GM18873 (cell line): ENCODE measurements around the gene RMND1.
"Not testable (repeated sequence)": the region's sequence is repeated elsewhere in the genome, so short reads cannot be mapped to it uniquely, and the experiment has no call there.

Experiments used
- ATAC-seq: cut with Tn5 transposase; IDR thresholded peaks from one replicate; pipeline ENCODE4 v1.9.1; 2021; ENCODE audit warnings: mild to moderate bottlenecking, moderate library complexity, moderate number of reproducible peaks; ENCODE audit not compliant: unreplicated experiment, low FRiP score

RMND1 gene

DNA sequence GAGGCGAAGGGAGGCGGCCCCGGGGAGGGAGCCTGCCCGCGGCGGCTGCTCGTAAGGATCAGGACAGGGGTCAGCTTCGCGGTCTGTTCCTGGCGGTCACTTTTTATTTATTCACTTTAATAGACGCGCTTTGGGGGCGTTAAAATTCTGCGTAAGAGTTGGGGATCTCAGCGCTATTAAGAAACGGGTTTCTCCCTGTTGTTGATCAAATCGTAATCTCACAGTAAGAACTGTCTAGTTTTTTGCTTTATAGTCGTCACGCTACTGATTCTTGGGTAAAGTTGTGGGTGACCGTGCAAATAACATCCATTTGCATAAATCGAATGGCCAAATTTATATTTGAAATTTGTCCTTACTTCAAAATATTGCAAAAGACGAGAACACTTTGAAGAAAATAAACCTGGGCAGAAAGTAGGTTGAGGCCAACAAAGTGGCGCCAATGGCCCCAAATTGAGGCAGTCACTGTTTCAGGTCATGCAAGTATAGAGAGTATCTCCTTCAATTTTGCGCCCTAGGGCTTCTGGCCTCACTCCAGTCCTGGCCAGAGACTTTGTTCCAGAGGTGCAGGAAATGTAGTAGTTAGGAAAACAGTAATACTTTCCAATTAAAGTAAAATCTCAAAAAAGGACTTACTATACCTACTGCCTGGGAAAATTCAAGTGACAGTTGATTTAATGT, 963 bp upstream of the RMND1 start:
- no peak for ATAC-seq

DNA sequence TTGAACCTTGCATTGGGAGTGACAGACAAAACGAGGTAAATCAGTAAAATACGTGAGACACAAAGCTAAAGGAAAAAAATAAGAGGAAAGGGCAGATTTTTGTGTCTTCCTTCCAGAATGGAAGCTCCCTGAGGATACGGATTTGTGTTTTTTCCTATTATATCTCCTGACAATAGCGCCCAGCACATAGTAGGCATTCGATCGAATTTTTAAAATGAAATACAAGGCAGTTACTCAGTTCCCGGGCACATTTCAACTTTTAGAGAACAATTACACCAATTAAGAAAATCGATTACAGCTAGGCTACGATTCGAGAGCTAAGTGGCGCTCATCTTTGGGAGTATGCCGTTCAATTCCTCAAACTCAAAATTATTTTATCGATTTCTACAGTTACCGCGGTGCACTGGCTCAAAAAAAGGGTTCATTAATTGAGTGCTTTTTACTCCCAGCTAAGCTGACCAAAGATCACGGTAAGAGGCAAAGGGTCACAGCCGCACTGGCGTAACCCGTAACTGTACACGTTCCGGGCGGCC, 443 bp downstream of the RMND1 start:
- no peak for ATAC-seq

DNA sequence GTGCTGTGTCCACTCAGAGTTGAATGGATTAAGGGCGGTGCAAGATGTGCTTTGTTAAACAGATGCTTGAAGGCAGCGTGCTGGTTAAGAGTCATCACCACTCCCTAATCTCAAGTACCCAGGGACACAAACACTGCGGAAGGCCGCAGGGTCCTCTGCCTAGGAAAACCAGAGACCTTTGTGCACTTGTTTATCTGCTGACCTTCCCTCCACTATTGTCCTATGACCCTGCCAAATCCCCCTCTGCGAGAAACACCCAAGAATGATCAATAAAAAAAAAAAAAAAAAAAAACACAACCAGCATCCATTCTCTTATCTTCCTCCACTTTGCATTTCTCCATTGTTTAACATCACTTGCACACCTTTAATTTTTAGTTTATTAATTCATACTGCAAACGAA, 998 bp downstream of the RMND1 start:
- ATAC-seq, result not testable (repeated sequence)

DNA sequence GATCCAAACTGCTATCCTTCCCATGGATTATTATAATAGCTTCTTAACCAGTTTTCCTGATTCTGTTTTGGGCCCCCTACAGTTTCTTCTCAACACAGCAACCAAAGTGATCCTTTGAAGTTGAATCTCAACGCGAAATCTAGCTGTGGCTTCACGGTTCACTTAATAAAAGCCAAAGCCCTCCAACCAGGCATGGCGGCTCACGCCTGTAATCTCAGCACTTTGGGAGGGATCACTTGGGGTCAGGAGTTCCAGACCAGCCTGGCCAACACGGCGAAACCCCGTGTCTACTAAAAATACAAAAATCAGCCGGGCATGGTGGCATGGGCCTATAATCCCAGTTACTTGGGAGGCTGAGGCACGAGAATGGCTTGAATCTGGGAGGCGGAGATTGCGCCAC, 3.3 kb downstream of the RMND1 start:
- ATAC-seq, result no peak

DNA sequence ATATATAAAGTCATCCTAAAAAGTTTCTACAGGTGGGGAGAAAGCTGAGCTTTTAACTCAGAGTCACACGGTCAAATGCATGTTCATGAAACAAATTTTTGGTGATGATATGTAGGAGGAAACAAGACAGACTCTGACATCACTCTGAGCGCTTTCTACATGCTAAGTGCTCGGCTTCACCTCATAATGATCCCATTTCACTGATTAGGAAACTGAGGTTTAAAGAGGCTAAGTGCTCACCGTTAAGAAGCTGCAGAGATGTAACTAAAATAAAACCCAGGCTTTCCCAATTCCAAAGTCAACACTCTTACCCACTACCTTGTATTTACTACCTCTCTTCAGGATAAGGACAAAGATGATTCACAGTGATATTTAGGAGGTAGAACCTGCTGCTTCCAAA, 4.7 kb downstream of the RMND1 start:
- ATAC-seq, result no peak

DNA sequence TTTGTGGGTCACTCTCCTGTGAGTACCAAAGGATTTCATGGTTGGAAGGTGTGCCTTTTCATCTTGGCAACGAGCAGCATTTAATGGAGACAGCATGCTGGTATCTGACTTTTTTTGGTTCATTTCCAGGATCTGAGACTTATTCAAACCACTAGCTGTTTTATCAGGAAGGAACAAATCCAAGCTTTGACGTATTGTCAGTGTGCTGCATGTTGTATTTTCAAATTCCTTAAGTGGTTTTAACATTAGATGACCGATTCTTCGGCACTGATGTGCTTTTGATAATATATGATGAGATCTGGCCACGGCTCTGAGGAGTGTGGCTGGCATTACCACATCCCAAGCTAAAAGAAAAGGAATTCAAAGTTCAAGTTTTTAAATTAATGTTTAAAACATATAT, 6.4 kb downstream of the RMND1 start:
- ATAC-seq, result no peak

DNA sequence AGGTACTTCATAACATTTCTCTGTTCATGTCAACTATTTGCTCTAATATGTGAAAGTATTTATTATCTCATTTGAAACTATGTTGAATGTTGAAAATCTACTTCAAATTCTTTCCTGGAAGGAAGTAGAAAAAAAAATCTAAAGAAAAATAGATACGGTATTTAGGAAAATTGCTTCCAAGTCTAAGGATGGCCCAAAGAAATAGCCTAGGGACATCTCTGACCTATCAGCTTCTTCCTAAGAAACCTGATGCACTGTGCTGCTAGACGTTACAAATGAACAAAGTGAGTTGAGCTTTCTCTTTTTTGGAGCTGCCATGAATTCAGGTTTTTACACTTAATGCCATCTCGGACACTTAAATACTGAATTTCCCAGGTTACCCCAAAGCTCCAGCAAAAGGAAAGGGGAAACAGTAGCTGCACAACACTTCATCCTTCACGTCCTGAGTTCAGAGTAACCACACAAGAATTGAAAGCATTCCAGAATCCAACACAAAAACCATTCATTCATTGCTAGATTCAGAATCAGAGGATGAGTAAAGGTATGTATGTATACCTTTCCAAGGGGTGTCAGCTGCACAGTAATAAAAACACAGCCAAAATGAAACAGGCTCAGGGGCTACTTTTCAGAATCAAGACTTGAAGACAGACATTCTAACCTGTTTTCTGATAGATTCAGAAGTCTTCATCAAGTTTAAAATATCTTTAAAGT, 7.9 kb downstream of the RMND1 start:
- no peak for ATAC-seq

DNA sequence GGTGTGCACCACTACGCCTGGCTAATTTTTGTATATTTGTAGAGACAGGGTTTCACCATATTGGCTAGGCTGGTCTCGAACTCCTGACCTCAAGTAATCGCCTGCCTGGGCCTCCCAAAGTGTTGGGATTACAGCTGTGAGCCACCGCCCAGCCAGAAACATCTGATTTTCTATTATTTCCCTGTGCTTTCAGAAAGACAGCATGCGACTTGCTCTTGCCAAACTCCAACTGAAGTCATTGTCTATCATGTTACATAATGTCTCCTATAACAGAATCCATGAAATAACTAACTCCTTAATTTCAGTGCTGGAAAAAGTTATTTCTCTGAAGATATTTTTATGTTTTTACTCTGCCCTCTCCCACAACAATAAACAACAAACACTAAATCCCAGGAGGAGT, 8.5 kb downstream of the RMND1 start:
- no peak for ATAC-seq

DNA sequence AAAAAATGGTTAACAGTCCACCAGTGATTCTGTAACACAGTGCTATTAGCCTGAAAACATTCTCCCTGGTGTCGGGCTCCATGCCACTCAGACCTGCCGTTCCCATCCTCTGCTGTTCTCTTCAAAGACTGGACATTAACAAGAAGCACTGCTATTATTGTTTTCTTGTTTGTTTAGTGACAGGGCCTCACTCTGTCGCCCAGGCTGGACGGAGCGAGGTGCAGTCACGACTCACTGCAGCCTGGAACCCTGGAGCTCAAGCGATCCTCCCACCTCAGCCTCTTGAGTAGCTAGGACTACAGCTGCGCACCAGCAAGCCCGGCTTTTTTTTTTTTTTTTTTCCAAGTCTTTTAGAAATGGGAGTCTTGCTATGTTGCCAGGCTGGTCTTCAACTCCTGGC, 9.6 kb downstream of the RMND1 start:
- ATAC-seq, result no peak

DNA sequence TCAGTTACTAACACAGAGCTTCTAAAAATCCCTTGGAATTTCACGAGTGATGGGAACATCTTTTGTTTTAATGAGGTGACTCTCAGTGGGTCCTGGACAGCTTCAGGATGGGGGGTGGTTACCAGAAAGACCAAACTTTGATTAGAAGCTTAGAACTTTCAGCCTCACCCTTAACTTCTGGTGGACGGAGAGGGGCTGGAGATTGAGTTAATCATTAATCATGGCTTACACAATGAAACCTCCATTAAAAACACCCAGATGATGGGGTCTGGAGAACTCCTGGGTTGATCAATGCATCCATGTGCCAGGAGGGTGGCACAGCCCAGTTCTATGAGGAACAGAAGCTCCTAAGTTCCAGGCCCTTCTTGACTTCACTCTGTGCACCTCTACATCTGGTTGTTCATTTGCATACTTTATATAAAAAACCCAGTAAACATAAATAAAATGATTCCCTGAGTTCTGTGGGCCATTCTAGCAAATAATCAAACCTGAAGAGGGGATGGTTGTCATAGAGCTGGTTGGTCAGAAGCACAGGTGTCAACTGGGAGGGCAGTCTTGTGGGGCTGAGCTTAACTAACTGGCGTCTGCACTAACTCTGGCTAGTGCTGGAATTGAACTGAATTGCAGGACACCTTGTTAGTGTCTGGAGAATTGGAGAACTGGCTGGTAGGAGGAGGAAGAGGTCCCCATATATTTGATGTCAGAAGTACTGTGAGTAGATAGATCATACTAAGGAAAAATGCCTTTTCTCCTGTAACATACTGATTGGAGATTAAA, 10.3 kb downstream of the RMND1 start:
- ATAC-seq, result no peak

DNA sequence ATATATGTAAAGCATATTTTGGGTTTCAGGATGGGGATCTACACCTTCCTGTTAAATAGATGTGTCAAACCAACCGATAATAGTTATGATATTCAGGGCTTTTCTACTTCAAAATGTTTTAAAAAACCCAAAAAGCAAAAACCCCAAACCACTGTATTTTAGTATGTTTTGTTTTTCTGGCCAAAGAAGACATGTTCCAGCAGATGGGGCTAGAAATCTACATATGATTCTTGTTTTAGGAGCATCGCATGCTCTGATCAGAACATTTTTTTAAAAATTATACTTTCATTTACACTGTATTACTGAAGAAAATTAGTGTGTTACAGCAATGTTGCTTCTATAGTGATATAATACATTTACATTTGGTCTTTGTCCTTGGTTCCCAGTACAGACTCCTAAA, 11.0 kb downstream of the RMND1 start:
- no peak for ATAC-seq

DNA sequence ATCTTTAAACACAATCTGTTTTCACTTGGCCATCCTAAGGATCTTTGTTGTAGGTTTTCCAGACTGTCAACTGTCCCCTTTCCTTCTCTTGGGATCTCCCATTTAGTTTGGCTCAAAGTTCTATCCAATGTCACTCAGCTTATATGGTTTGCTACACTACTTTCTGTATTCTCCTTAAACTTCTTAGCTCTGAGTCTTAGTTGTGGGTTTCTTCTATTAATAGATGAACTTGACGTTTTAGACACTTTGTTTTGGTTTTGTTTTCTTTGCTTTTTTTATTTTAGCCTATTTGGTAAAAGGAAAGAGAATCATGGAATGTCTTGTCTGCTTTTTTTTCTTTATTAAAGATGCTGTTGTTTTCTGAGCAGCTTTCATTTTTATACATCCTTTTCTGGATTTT, 11.4 kb downstream of the RMND1 start:
- ATAC-seq, result no peak

DNA sequence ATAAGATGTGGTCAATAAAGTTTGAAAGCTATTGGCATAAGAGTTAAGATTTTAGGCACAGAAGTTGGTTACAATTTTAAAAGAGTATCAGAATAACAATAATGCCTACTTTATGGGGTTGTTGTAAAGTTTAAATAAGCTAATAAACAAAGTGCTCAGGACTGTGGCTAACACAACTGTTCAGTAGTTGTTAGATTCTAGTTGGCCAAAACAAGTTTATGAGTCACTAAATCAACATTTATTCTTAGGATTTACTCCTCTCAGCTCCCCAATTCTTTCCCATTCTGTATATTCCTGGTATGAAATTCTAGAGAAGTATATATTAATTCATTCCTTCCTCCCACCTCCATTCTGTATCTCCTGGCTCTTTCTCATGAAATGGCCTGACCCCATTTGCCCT, 14.5 kb downstream of the RMND1 start:
- no peak for ATAC-seq

DNA sequence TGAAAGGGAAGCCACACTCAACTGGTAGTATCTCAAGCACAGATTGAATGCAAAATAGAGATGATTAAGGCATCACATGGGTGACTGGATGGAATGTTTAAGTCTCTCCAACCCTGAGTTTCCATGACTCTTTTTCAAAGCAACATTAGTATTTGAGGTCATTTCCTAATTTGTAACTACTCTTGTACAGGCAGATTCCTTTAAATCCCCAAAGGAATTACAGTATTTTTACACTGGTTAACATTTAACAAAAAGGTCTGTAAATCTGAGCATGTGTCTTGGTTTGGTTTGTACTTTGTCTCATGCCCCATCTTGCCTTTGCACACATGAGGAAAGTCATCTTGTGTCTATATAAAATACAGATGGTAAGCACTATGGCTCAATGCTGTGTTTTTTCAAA, 15.1 kb downstream of the RMND1 start:
- no peak for ATAC-seq

DNA sequence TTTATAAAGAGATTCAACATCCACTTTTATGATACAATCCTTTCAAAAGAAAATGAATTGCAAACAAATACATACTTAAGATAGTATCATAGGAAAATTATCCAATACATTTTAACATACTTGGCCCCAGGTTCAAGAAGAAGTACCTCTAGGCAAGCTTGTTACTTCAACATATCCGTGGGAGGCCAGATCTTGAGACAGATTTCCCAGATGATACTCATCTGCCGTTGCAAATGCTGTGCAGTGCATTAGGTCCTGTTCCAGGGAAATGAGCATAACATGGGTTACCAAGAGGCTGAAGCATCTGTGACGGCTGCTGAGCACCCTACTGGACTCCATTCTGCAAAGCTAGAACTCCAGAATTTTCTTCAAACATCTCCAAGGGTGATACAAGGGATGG, 15.6 kb downstream of the RMND1 start:
- ATAC-seq, result no peak

DNA sequence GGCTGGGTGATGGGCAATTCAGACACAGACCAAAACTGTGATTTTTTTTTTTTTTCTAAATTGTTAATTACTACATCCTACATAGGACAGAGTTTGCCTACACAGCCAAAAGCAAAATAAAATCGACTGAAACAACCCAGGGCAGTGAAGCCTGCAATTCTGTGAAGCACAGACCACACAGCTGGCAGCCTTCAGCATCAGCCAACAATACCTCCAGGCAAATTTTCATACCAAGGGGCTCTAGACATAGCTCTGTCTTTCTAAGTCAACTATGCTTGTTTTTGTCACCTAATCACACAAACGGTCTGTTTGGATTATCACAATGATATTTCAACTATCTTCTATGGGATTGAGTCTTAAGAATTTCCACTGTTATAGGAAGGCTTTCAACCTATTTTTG, 17.6 kb downstream of the RMND1 start:
- no peak for ATAC-seq

DNA sequence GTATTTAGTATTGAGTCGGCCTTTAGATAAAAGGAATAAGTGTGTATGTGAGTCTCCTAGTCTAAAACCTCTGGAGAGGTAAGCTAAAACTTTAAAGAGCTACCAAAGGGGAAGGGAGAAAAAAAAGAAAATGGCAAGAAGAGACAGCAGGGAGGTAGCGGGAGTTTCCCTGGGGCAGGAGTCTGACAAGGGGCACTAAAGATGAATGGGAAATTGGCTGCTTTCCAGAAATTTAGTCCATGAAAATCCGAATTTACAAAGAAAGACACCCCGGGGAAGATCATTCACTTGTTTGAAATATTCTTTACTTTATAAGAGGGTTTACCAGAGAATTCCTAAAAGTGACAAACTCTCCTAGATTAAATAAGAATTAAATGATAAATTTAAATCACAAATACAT, 19.3 kb downstream of the RMND1 start:
- no peak for ATAC-seq

DNA sequence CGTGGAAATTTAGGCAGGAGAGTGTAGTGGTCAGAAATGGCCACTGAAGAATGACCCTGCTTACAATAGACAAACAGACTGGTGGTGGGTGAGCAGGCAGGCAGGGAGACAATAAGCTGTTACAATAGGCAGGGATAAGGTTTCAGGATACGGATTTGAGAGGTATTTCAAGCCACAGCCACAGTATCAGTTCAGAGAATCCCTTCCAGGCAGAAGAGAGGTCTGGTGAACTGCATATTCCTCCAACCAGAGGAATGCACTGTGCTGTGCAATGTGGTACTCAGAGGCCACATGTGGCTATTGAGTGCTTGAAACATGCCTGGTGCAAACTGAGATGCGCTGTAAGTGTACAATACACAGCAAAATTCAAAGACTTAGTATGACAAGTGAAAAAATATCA, 20.6 kb downstream of the RMND1 start:
- no peak for ATAC-seq

DNA sequence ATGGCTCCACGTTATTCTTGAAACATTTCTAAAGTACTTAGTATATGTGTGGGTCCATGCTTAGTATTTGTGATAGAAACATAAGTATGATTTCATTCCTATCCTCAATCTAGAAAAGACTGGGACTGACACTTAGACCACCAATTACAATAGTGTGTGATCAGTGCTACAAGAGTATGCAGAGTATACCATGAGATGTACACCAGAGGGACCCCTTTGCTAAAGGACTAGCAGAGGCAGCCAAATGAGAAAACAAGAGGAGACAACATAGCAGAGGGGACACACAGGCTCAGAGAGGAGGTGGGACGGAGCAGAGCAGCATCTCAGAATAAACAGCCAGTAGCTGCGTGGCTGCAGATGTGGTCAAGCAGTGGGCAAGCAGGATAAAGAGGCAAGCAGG, 21.0 kb downstream of the RMND1 start:
- ATAC-seq, result no peak

DNA sequence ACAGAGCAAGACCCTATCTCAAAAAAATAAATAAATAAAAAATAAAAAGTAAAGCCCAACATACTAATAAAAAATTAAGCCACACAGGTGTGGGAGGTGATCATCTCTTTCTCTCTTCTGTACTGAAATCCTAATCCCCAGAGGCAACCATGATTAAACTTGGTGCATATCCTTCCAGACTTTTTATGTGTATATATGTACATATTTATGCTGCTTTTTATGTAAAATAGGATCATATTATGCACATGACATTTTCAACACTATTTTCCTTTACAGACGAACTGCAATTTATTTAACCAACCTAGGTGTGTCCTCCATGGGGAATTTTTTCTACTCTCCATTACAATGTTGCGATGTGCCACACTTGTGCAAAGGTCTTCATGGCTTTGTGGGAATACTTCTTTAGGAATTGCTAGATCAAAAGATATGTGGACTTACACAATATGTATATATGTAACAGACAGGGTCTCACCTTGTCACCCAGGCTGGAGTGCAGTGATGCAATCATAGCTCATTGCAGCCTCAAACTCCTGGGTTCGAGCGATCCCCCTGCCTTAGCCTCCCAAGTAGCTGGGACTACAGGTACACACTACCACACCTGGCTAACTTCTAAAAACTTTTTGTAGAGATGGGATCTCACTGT, 23.7 kb downstream of the RMND1 start:
- ATAC-seq, result no peak

DNA sequence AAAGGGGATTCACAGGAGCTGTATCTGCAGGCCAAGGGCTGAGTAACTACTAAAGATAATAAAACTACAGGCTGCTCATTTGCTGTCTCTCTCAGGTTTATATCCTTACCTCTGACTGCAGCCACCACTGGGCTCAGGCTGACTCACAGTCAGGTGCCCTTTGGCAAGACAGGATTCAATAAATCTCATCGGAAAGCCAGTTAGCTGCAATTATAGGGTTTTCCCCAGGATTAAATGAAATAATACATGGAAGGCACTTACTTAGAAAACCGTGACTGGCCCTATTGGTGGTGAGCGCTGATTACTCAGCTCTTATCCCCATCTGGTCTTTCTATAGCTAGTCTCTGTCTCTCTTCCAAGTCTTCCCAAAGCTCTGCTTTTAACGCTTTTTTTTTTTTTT, 26.4 kb downstream of the RMND1 start:
- ATAC-seq, result no peak
